HG03342 (cell line): ENCODE measurements around the gene PRR23B.

ENCODE experiments used
- ATAC-seq: cut with Tn5 transposase; IDR thresholded peaks from one replicate; pipeline ENCODE4 v1.9.1; 2021; ENCODE audit warnings: mild to moderate bottlenecking, moderate library complexity; ENCODE audit not compliant: unreplicated experiment

Gene PRR23B

DNA sequence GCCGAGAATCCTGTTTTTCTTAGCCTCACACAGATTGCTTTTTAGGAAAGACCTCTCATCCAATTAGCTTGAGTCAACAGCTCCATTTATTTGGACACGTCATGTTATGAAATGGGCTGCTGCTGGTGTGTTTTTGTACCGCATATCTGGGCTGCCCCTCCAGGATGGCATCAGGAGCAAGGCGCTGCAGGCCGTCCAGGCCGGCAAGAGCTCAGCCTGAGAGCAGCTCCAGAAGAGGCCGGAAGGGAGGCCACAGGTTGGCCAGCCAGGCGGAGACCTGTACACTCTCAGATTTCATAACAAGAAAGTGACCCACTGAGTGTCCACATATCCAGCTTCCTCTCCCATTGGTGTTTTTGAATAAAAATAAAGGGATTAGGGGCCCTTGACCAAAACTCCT lies 45.4 kb downstream of the PRR23B start:
- ATAC-seq: no peak

DNA sequence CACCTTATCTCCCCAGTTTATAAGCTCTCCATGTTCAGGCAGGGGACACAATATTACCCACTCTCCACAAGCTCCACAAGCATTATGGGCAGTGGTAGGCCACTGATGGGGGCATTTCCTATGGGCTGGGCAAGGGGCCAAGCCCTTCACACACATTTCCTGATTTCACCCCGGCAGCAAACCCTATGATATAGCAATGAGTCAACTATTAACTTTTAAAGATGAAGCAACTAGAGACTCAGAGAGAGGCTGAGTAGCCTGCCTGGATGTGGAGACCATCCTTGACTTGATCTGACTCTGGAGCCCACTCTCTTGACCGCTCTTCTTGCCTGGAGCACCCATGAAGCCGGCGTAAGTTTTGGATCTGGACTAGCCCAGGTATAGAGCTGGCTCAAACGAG lies 46.3 kb downstream of the PRR23B start:
- no peak for ATAC-seq

DNA sequence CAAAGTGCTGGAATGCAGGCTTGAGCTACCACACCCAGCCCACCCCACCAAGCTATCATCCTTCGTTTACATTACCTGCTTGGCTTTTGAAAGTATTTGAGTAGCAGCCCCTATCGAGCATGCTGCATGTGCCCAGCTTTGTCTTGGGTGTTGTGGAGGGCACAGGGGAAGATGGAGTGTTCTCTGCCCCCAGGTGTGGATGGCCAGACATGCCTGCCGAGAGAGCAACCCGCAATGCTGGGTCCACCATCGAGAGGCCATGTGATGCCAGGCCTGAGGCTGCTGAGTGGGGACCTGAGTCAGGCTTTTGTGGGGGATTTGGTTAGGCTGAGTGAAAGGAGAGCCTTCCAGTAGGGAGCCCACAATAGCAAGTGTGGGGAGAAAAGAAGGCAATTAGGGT lies 47.8 kb downstream of the PRR23B start:
- ATAC-seq: no peak

DNA sequence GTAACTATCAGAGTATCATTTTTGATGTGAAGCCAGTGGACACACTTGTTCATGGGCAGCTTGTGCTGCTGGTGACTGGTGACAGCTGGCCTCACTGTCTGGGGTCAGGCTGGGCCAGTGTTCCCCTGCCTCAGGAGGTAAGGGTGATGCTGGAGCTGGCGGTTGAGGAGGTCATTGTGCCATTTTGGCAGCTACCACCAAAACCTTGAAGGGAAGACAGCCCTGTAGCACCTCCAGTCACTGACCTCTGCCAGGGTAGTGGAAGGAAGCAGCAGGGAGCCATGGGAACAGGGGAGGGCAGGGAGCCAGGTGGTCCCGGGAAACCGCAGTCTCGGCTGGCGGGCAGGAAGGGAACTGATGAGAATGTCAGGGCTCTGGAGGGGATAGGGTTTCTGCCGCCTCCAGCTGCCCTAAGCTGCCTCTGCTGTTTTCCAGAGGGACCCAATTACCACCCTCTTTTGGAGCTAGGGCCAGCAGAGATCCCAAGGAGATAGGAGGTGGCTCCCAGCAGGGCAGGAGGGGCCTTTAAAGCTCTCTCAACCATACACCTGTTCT lies 48.9 kb downstream of the PRR23B start:
- no peak for ATAC-seq
